ES-I3 (cell line): ENCODE data around the gene KIF23.

Experiments used
- H3K36me3 ChIP-seq: 2 replicates; pipeline ENCODE4 v1.6.1; 2013; ENCODE audit warnings: mild to moderate bottlenecking, low read length, control low read depth, moderate library complexity; ENCODE audit not compliant: insufficient read depth
- H3K4me1 ChIP-seq: 2 replicates; pipeline ENCODE4 v1.6.1; 2013; ENCODE audit warnings: mild to moderate bottlenecking, control low read depth, low read length; ENCODE audit not compliant: insufficient read depth
- H3K9ac ChIP-seq: 2 replicates; pipeline ENCODE4 v1.6.1; 2013; ENCODE audit warnings: low read depth, mild to moderate bottlenecking, low read length, moderate library complexity
- H3K9me3 ChIP-seq: 2 replicates; pipeline ENCODE4 v1.6.1; 2013; ENCODE audit warnings: mild to moderate bottlenecking, low read length, moderate library complexity; ENCODE audit not compliant: control insufficient read depth, insufficient read depth

KIF23 gene

GRCh38 chr15:69491038-69491505, 76.9 kb downstream of the KIF23 start:
- Histone ChIP-seq H3K4me1 (peaks cover 2% of the 10 kb centered on the region; the same call in 1 of the 2 replicates), H3K36me3 (no peaks in the 10 kb centered on the region), H3K9me3 (peaks cover 7% of the 10 kb centered on the region; the same call in 1 of the 2 replicates), H3K9ac (no peak overlapping the region)

DNA sequence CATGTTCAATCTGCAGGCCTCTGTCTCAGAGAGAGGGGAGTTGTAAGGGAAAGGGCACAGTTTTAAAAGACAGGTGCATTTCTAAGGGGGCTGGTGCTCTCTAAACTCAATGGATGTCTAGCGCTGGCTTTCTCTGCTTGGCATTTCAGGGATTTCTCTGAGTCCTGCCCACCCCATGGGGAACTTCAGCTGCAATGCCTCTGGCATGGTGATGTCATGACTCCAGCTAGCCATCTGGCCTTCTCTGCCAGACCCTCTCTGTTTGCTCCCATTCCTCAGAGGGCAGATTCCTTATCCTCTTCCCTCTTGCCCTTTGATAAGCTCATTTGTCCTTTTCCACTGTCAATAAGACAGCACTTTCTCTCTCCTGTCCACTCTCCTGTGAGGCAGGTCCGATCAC, 79.3 kb downstream of the KIF23 start:
- Histone ChIP-seq H3K4me1 (peaks cover 3% of the 10 kb centered on the region; the same call in 1 of the 2 replicates), H3K36me3 (no peaks in the 10 kb centered on the region), H3K9ac (no peak overlapping the region), H3K9me3 (peaks cover 7% of the 10 kb centered on the region; the same call in 1 of the 2 replicates)

GRCh38 chr15:69496001-69496400, 81.9 kb downstream of the KIF23 start:
- H3K9me3 ChIP-seq, result peaks cover 7% of the 10 kb centered on the region; the same call in 1 of the 2 replicates
- H3K9ac ChIP-seq, result no peak overlapping the region
- H3K4me1 ChIP-seq, result peaks cover 13% of the 10 kb centered on the region
- no peaks in the 10 kb centered on the region for H3K36me3 ChIP-seq

DNA sequence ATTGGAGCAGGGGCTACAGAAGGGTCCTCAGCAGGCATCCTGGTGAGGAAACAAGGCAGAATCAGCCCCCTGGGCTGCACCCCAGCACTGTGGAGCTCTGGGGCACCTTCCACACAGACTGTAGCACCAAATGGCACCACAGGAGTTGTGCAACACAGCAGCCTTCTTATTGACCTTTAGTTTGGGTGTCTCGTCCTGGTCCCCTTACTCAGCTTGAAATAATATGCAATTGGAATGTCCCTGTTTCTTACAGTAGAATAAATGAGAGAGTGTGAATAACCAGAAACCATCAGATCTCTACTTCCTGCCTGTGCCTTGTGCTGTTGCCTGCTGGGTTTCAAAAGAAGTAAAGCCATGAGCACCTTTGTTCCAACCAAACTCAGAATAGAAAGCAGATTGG, 82.9 kb downstream of the KIF23 start:
- H3K4me1 ChIP-seq, result peaks cover 13% of the 10 kb centered on the region
- H3K9ac ChIP-seq, result no peak overlapping the region
- no peaks in the 10 kb centered on the region for H3K36me3 ChIP-seq
- no peaks in the 10 kb centered on the region for H3K9me3 ChIP-seq

DNA sequence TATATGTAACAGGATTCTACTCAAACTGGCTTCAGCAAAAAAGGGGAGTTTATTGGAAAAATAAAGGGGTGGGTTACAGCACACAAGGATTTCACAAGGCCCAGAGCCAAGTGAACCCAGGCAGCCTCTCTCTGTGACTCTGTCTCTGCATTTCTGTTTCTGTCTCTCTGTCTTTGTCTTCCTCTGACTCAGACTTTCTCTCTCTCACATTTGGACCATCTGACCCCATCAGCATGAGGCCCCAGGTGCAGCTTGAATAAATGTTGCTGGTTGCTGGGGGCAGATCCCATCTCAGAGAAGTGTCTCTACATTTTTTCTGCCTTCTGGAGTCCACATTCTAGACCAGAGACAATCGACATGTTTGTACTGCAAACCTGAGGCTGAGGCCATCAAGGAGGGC, 83.5 kb downstream of the KIF23 start:
- peaks cover 13% of the 10 kb centered on the region for H3K4me1 ChIP-seq

More for the DNA sequence above, 83.5 kb downstream of the KIF23 start:
- Histone ChIP-seq H3K9me3 (no peaks in the 10 kb centered on the region), H3K36me3 (no peaks in the 10 kb centered on the region), H3K9ac (no peak overlapping the region)
